GM19193 (cell line): Measurements from ENCODE around the gene DTL.

Experiments used
- POLR2A ChIP-seq: IDR thresholded peaks from 4 replicates; pipeline ENCODE4 v1.6.1; 2011; ENCODE audit not compliant: insufficient read depth, insufficient read length; ENCODE audit errors: extremely low read depth

The DTL gene

GRCh38 chr1:212104586-212105325 is 69.2 kb downstream of the DTL start:
- TF ChIP-seq POLR2A, result no peak

GRCh38 chr1:212106286-212106792 is 70.8 kb downstream of the DTL start:
- no peak for TF ChIP-seq POLR2A

- no peak for TF ChIP-seq POLR2A
These were observed 71.9 kb downstream of the DTL start for GRCh38 chr1:212107481-212107880.

- no peak for TF ChIP-seq POLR2A
These were observed 72.6 kb downstream of the DTL start for GRCh38 chr1:212108187-212108586.

GRCh38 chr1:212108981-212109380 is 73.4 kb downstream of the DTL start:
- no peak for TF ChIP-seq POLR2A

- TF ChIP-seq POLR2A, result no peak
These were observed 74.2 kb downstream of the DTL start for GRCh38 chr1:212109728-212110127.

GRCh38 chr1:212110617-212111016 is 75.1 kb downstream of the DTL start:
- no peak for TF ChIP-seq POLR2A

- no peak for TF ChIP-seq POLR2A
These were observed 76.0 kb downstream of the DTL start for GRCh38 chr1:212111536-212111935.

- no peak for TF ChIP-seq POLR2A
These were observed 78.2 kb downstream of the DTL start for GRCh38 chr1:212113706-212114105.

GRCh38 chr1:212118167-212118871 is 82.8 kb downstream of the DTL start:
- no peak for TF ChIP-seq POLR2A

GRCh38 chr1:212118872-212119260 is 83.3 kb downstream of the DTL start:
- TF ChIP-seq POLR2A, result no peak

- no peak for TF ChIP-seq POLR2A
These were observed 83.9 kb downstream of the DTL start for GRCh38 chr1:212119397-212119837.

- TF ChIP-seq POLR2A, result no peak
These were observed 84.3 kb downstream of the DTL start for GRCh38 chr1:212119863-212120262.

GRCh38 chr1:212121779-212122178 is 86.2 kb downstream of the DTL start:
- TF ChIP-seq POLR2A, result no peak

GRCh38 chr1:212124690-212125582 is 89.4 kb downstream of the DTL start:
- no peak for TF ChIP-seq POLR2A
